B cell (primary cell): Measurements from ENCODE around the gene HPCAL4. TPM values are rescaled to one million over a fixed set of nuclear protein-coding genes. Genes with fewer than 3 reads are reported as not detected.

Experiments
- ATAC-seq: fragments of 200-7000 bp; cut with Tn5 transposase; one replicate; pipeline ENCODE4 v1.10.0; 2021; ENCODE audit warnings: low read depth, mild to moderate bottlenecking, moderate number of reproducible peaks, moderate library complexity
- CTCF ChIA-PET: fragments of 350-600 bp; sonication (Branson Sonifier 250); formaldehyde crosslinking; loops from one replicate; lab custom pipeline; 2021; ENCODE audit warnings: antibody characterized with exemption, inconsistent platforms; lab: Charles Lee
- POLR2A ChIA-PET: fragments of 350-600 bp; sonication (Branson Sonifier 250); formaldehyde crosslinking; loops from one replicate; lab custom pipeline; 2021; ENCODE audit warnings: antibody characterized with exemption; lab: Charles Lee
- DNase-seq: peaks from one replicate; pipeline ENCODE4 v3.0.0; 2013
- H2AFZ ChIP-seq: 2 replicates; pipeline ENCODE4 v1.6.1; 2012; ENCODE audit warnings: mild to moderate bottlenecking, low read depth, low read length; ENCODE audit not compliant: insufficient read depth, poor library complexity, severe bottlenecking
- H3K27ac ChIP-seq, 2 donors: 1 replicate in 1 of 2; 2 replicates in 1 of 2; pipeline ENCODE4 v1.5.1; 2012 to 2013; ENCODE audit warnings: low read length in 2 of 2, mild to moderate bottlenecking in 2 of 2, moderate library complexity in 1 of 2
- H3K27me3 ChIP-seq, 4 experiments: fragments of 200-600 bp in 1 of 4; sonication (generic) in 1 of 4; replicated peaks in 1 of 4; 1 replicate in 2 of 4; 2 replicates in 2 of 4; pipeline versions ENCODE4 v1.6.1 to v1.7.0; 2013 to 2016; ENCODE audit warnings: low read length in 3 of 4, mild to moderate bottlenecking in 2 of 4, mixed read lengths in 1 of 4, moderate library complexity in 1 of 4; ENCODE audit not compliant: insufficient read depth in 4 of 4, control insufficient read depth in 3 of 4; ENCODE audit errors: control extremely low read depth in 1 of 4
- H3K36me3 ChIP-seq, 2 experiments: replicated peaks in 1 of 2; 1 replicate in 1 of 2; 2 replicates in 1 of 2; pipeline versions ENCODE4 v1.6.1 to v1.7.1; 2013; ENCODE audit warnings: low read length in 1 of 2; ENCODE audit not compliant: insufficient read depth in 2 of 2, control insufficient read depth in 1 of 2; ENCODE audit errors: control extremely low read depth in 1 of 2, extremely low read depth in 1 of 2
- H3K4me1 ChIP-seq, 2 donors: fragments of 200-600 bp in 1 of 2; sonication (generic) in 1 of 2; 1 replicate in 1 of 2; 2 replicates in 1 of 2; pipeline versions ENCODE4 v1.5.1 to v1.6.1; 2013 to 2017; ENCODE audit warnings: low read length in 2 of 2; ENCODE audit not compliant: control insufficient read depth in 2 of 2, insufficient read depth in 2 of 2
- H3K4me2 ChIP-seq: replicated peaks from 2 replicates; pipeline ENCODE3; 2012; ENCODE audit warnings: mild to moderate bottlenecking, low read depth, low read length; ENCODE audit not compliant: poor library complexity, severe bottlenecking
- H3K4me3 ChIP-seq, 5 experiments: fragments of 200-600 bp in 1 of 5; sonication (generic) in 1 of 5; 1 replicate in 3 of 5; 2 replicates in 2 of 5; pipeline versions ENCODE4 v1.5.1 to v1.7.0; 2011 to 2016; ENCODE audit warnings: low read length in 4 of 5, mild to moderate bottlenecking in 4 of 5, low read depth in 2 of 5, control low read depth in 1 of 5, moderate library complexity in 1 of 5; ENCODE audit not compliant: insufficient read depth in 1 of 5; ENCODE audit errors: control extremely low read depth in 1 of 5, extremely low read depth in 1 of 5
- H3K79me2 ChIP-seq: fragments of 200-600 bp; sonication (generic); one replicate; pipeline ENCODE4 v1.6.0; 2016; ENCODE audit warnings: low read length; ENCODE audit not compliant: control insufficient read depth, insufficient read depth
- H3K9ac ChIP-seq: fragments of 200-600 bp; sonication (generic); 2 replicates; pipeline ENCODE4 v1.6.1; 2017; ENCODE audit warnings: mild to moderate bottlenecking, low read length, moderate library complexity
- H3K9me3 ChIP-seq, 3 donors: one replicate each; pipeline versions ENCODE4 v1.6.1 to v1.7.1; 2013; ENCODE audit warnings: low read length in 2 of 3; ENCODE audit not compliant: control insufficient read depth in 2 of 3, insufficient read depth in 1 of 3; ENCODE audit errors: control extremely low read depth in 1 of 3
- H4K20me1 ChIP-seq: 2 replicates; pipeline ENCODE4 v1.6.0; 2012; ENCODE audit warnings: mild to moderate bottlenecking, low read length; ENCODE audit not compliant: insufficient read depth, control insufficient read depth, poor library complexity, severe bottlenecking
- H3K27ac Mint-ChIP-seq: one replicate; pipeline ENCODE4 v1.8.0; 2021; ENCODE audit warnings: mixed read lengths
- H3K27me3 Mint-ChIP-seq: one replicate; pipeline ENCODE4 v1.8.0; 2021; ENCODE audit warnings: mixed read lengths
- H3K4me1 Mint-ChIP-seq: one replicate; pipeline ENCODE4 v1.8.0; 2021; ENCODE audit warnings: mixed read lengths
- H3K4me3 Mint-ChIP-seq: one replicate; pipeline ENCODE4 v1.8.0; 2021; ENCODE audit warnings: mixed read lengths
- H3K9me3 Mint-ChIP-seq: one replicate; pipeline ENCODE4 v1.8.0; 2022; ENCODE audit warnings: mixed read lengths; ENCODE audit not compliant: insufficient read depth
- EZH2 ChIP-seq: IDR thresholded peaks from 2 replicates; pipeline ENCODE4 v1.6.1; 2012; ENCODE audit warnings: borderline replicate concordance, low read depth, mild to moderate bottlenecking, moderate library complexity, low read length; ENCODE audit not compliant: insufficient read depth, poor library complexity, severe bottlenecking
- WGBS: methylation state at CpG from one replicate; pipeline ENCODE4 v1.1.5; 2013; ENCODE audit warnings: missing lambda C conversion rate; ENCODE audit not compliant: insufficient coverage; 5-methylcytosine and 5-hydroxymethylcytosine counted together
- intact Hi-C: fragments of 100-400 bp; cut with micrococcal nuclease; formaldehyde crosslinking; loops from one replicate; pipeline ENCODE4 v1.10.0; 2022
- polyA plus RNA-seq: library from polyadenylated mRNA; depleted of rRNA; stranded (reverse); fragments of >200 nt; gene quantifications from 2 replicates; pipeline ENCODE4 v1.2.3, GENCODE V29; 2012
- total RNA-seq, 2 donors: library from RNA; stranded (reverse); fragments of 120-200 nt in 1 of 2; gene quantifications; 1 replicate in 1 of 2; 2 replicates in 1 of 2; pipeline versions ENCODE4 v1.2.3 to v1.2.4, GENCODE V29; 2013 to 2022
- TF ChIP-seq, protein P1 (sequence below): fragments of 200-600 bp; IDR thresholded peaks from one replicate; pipeline ENCODE4 v1.8.0; 2022; ENCODE audit warnings: antibody characterized with exemption, mild to moderate bottlenecking

Gene HPCAL4
- total and polyA plus RNA-seq, 2 donors (not counting 1 experiment from before 2014, with no cell fraction given), result not detected

DNA sequence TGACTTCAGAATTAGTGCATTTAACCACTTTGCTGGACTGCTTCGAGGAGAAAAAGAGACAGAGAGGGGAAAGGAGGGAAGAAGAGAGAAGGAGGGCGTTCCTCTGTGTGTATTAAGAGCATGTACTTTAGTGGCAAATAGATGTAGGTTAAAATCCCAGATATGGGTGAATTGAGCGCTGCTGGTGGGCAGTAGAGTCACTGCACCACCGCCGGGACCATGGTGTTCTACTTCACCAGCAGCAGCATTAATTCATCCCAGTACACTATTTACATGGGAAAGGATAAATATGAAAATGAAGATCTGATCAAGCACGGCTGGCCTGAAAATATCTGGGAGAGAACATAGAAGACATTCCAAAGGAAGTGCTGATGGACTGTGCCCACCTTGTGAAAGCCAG, 26.6 kb upstream of the HPCAL4 start:
- no peaks in the 10 kb centered on the region for H3K79me2 ChIP-seq
- H3K4me2 ChIP-seq, result no peak overlapping the region
- no peak for ATAC-seq
- H3K27ac ChIP-seq, result no peak overlapping the region
- no peak overlapping the region for H3K9ac ChIP-seq
- no peaks in the 10 kb centered on the region for H3K9me3 ChIP-seq
- DNase-seq, result no peak
- H3K4me3 ChIP-seq, result no peak overlapping the region
- 51% methylated on average over 3 of the region's 6 CpGs for WGBS
- TF ChIP-seq, protein P1, sequence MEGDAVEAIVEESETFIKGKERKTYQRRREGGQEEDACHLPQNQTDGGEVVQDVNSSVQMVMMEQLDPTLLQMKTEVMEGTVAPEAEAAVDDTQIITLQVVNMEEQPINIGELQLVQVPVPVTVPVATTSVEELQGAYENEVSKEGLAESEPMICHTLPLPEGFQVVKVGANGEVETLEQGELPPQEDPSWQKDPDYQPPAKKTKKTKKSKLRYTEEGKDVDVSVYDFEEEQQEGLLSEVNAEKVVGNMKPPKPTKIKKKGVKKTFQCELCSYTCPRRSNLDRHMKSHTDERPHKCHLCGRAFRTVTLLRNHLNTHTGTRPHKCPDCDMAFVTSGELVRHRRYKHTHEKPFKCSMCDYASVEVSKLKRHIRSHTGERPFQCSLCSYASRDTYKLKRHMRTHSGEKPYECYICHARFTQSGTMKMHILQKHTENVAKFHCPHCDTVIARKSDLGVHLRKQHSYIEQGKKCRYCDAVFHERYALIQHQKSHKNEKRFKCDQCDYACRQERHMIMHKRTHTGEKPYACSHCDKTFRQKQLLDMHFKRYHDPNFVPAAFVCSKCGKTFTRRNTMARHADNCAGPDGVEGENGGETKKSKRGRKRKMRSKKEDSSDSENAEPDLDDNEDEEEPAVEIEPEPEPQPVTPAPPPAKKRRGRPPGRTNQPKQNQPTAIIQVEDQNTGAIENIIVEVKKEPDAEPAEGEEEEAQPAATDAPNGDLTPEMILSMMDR, result no peak
- no peak for TF ChIP-seq EZH2
- Mint-ChIP-seq H3K4me1 (no peaks in the 10 kb centered on the region), H3K27me3 (peaks cover 45% of the 10 kb centered on the region), H3K27ac (no peak overlapping the region), H3K9me3 (no peaks in the 10 kb centered on the region), H3K4me3 (no peak overlapping the region)
- H2AFZ ChIP-seq, result no peak overlapping the region
- ChIA-PET POLR2A (no interaction called here), CTCF (interaction anchor here (1.0 to 3.7 kb wide), 2 partner anchors 11 to 112 kb away, joined by 3 to 26 read pairs; no protein-coding TSS in a partner anchor)
- peaks cover 0 to 15% (median 11%) of the 10 kb centered on the region in 4 experiments for H3K27me3 ChIP-seq
- intact Hi-C loops, result no loop called here
- no peaks in the 10 kb centered on the region for H3K36me3 ChIP-seq
- H3K4me1 ChIP-seq, result no peaks in the 10 kb centered on the region
- H4K20me1 ChIP-seq, result no peaks in the 10 kb centered on the region

DNA sequence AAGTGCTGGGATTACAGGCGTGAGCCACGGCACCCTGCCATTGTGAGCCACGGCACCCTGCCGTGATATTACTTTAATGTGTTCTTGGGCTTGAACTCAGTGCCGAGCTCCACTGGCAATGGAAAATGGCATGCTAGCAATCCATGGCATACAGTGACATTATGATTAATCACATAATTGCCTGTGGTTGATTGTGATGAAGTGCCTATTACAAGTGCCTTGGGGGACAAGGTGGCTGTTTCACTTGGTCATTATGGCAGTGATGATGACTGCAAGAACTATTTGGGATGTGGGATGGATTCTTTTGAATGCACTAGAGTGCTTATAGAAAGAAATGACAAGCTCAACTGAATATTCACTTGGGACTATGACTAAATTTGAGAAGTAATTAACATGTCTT, 22.3 kb upstream of the HPCAL4 start:
- Mint-ChIP-seq H3K27me3 (peaks cover 49% of the 10 kb centered on the region), H3K9me3 (no peaks in the 10 kb centered on the region), H3K4me1 (no peaks in the 10 kb centered on the region), H3K27ac (no peak overlapping the region), H3K4me3 (no peak overlapping the region)
- Histone ChIP-seq H3K79me2 (no peaks in the 10 kb centered on the region), H3K4me2 (no peak overlapping the region), H3K27me3 (peaks cover 0 to 13% (median 11%) of the 10 kb centered on the region in 4 experiments), H3K4me3 (no peak overlapping the region), H3K9me3 (no peaks in the 10 kb centered on the region), H3K9ac (no peak overlapping the region), H4K20me1 (no peaks in the 10 kb centered on the region), H3K4me1 (no peaks in the 10 kb centered on the region), H3K27ac (no peak overlapping the region), H3K36me3 (no peaks in the 10 kb centered on the region), H2AFZ (no peak overlapping the region)
- POLR2A ChIA-PET, result no interaction called here
- 91% methylated on average over 4 of the region's 5 CpGs for WGBS
- intact Hi-C loops, result no loop called here
- no peak for DNase-seq
- TF ChIP-seq EZH2, result no peak
- TF ChIP-seq, protein P1, result no peak
- CTCF ChIA-PET, result interaction anchor here (0.7 to 2.0 kb wide), 4 partner anchors 12 to 107 kb away, joined by 3 to 6 read pairs (median 4); no protein-coding TSS in a partner anchor
- no peak for ATAC-seq
